Measurements from ENCODE around the gene CIAO3.
A peak's percentile ranks its signal among the peaks of the same experiment; 100 is the strongest.

GRCh38 chr16:761625-762513 lies 21.1 kb upstream of the CIAO3 start:
- TF ChIP-seq CTCF (IDR thresholded peaks at IDR 0.05) (no peak), EP300 (IDR thresholded peaks at IDR 0.05) (no peak), POLR2A (IDR thresholded peaks at IDR 0.05) (peak in 1 of 4 donors; percentile 12)

Measured in upper lobe of left lung (tissue), 4 donors.